Measurements from ENCODE around the gene HMGA1. TPM values are rescaled to one million over a fixed set of nuclear protein-coding genes. Genes with fewer than 3 reads are reported as not detected.

Gene HMGA1
- total and polyA plus RNA-seq, 2 of the 13 experiments (the other 11 are each of a cell fraction or from before 2014, with no cell fraction given): 117 to 145 TPM

DNA sequence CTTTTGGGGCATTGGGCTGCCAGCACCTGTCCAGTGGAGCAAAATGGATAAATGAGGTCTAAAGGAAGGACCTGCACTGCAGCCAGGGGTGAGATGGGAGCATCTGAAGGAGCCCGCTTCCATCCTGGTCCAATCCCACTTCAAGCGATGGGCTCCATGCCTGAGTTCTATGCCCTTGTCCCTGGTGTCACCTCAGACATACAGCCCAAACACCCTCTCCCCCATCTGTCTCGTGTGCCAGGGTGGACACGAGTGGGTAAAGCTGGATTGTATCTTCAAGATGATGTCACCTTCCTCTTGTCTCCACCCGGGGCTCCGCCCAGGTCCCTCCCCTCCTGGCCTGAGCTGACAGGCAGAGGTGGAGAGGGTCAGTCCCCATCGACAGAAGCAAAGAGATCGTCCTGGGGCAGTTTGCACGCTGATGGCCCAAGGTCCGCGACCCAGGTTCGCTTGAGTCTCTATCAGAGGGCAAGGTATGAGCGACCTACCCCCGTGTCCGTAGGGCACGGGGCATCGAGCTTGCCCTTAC, 11.6 kb downstream of the HMGA1 start (continued):
- TF ChIP-seq, protein P1, sequence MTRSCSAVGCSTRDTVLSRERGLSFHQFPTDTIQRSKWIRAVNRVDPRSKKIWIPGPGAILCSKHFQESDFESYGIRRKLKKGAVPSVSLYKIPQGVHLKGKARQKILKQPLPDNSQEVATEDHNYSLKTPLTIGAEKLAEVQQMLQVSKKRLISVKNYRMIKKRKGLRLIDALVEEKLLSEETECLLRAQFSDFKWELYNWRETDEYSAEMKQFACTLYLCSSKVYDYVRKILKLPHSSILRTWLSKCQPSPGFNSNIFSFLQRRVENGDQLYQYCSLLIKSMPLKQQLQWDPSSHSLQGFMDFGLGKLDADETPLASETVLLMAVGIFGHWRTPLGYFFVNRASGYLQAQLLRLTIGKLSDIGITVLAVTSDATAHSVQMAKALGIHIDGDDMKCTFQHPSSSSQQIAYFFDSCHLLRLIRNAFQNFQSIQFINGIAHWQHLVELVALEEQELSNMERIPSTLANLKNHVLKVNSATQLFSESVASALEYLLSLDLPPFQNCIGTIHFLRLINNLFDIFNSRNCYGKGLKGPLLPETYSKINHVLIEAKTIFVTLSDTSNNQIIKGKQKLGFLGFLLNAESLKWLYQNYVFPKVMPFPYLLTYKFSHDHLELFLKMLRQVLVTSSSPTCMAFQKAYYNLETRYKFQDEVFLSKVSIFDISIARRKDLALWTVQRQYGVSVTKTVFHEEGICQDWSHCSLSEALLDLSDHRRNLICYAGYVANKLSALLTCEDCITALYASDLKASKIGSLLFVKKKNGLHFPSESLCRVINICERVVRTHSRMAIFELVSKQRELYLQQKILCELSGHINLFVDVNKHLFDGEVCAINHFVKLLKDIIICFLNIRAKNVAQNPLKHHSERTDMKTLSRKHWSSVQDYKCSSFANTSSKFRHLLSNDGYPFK (CRISPR knock-in tag; IDR thresholded peaks at IDR 0.05; ENCODE audit: borderline replicate concordance): no peak
- TF ChIP-seq ZNF552 (CRISPR knock-in tag; IDR thresholded peaks at IDR 0.05; ENCODE audit: borderline replicate concordance) (peak; percentile 75; the same call in 1 of the 2 replicates), ZNF746 (CRISPR knock-in tag; IDR thresholded peaks at IDR 0.05) (no peak), ZNF781 (CRISPR knock-in tag; IDR thresholded peaks at IDR 0.05; ENCODE audit: borderline replicate concordance, not compliant biosample characterization) (no peak), ZBTB7A (CRISPR knock-in tag; IDR thresholded peaks at IDR 0.05) (no peak), SUZ12 (IDR thresholded peaks at IDR 0.05; ENCODE audit: low read depth, low read length) (no peak), HOXA5 (CRISPR knock-in tag; IDR thresholded peaks at IDR 0.05) (no peak)
- TF ChIP-seq, protein P2, sequence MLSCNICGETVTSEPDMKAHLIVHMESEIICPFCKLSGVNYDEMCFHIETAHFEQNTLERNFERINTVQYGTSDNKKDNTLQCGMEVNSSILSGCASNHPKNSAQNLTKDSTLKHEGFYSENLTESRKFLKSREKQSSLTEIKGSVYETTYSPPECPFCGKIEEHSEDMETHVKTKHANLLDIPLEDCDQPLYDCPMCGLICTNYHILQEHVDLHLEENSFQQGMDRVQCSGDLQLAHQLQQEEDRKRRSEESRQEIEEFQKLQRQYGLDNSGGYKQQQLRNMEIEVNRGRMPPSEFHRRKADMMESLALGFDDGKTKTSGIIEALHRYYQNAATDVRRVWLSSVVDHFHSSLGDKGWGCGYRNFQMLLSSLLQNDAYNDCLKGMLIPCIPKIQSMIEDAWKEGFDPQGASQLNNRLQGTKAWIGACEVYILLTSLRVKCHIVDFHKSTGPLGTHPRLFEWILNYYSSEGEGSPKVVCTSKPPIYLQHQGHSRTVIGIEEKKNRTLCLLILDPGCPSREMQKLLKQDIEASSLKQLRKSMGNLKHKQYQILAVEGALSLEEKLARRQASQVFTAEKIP (CRISPR knock-in tag; IDR thresholded peaks at IDR 0.05; ENCODE audit: borderline replicate concordance): no peak
- TF ChIP-seq, protein P3, sequence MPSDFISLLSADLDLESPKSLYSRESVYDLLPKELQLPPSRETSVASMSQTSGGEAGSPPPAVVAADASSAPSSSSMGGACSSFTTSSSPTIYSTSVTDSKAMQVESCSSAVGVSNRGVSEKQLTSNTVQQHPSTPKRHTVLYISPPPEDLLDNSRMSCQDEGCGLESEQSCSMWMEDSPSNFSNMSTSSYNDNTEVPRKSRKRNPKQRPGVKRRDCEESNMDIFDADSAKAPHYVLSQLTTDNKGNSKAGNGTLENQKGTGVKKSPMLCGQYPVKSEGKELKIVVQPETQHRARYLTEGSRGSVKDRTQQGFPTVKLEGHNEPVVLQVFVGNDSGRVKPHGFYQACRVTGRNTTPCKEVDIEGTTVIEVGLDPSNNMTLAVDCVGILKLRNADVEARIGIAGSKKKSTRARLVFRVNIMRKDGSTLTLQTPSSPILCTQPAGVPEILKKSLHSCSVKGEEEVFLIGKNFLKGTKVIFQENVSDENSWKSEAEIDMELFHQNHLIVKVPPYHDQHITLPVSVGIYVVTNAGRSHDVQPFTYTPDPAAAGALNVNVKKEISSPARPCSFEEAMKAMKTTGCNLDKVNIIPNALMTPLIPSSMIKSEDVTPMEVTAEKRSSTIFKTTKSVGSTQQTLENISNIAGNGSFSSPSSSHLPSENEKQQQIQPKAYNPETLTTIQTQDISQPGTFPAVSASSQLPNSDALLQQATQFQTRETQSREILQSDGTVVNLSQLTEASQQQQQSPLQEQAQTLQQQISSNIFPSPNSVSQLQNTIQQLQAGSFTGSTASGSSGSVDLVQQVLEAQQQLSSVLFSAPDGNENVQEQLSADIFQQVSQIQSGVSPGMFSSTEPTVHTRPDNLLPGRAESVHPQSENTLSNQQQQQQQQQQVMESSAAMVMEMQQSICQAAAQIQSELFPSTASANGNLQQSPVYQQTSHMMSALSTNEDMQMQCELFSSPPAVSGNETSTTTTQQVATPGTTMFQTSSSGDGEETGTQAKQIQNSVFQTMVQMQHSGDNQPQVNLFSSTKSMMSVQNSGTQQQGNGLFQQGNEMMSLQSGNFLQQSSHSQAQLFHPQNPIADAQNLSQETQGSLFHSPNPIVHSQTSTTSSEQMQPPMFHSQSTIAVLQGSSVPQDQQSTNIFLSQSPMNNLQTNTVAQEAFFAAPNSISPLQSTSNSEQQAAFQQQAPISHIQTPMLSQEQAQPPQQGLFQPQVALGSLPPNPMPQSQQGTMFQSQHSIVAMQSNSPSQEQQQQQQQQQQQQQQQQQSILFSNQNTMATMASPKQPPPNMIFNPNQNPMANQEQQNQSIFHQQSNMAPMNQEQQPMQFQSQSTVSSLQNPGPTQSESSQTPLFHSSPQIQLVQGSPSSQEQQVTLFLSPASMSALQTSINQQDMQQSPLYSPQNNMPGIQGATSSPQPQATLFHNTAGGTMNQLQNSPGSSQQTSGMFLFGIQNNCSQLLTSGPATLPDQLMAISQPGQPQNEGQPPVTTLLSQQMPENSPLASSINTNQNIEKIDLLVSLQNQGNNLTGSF (CRISPR knock-in tag; IDR thresholded peaks at IDR 0.05): no peak
- TF ChIP-seq, protein P4, sequence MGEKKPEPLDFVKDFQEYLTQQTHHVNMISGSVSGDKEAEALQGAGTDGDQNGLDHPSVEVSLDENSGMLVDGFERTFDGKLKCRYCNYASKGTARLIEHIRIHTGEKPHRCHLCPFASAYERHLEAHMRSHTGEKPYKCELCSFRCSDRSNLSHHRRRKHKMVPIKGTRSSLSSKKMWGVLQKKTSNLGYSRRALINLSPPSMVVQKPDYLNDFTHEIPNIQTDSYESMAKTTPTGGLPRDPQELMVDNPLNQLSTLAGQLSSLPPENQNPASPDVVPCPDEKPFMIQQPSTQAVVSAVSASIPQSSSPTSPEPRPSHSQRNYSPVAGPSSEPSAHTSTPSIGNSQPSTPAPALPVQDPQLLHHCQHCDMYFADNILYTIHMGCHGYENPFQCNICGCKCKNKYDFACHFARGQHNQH (CRISPR knock-in tag; IDR thresholded peaks at IDR 0.05): no peak
- TF ChIP-seq, protein P5, sequence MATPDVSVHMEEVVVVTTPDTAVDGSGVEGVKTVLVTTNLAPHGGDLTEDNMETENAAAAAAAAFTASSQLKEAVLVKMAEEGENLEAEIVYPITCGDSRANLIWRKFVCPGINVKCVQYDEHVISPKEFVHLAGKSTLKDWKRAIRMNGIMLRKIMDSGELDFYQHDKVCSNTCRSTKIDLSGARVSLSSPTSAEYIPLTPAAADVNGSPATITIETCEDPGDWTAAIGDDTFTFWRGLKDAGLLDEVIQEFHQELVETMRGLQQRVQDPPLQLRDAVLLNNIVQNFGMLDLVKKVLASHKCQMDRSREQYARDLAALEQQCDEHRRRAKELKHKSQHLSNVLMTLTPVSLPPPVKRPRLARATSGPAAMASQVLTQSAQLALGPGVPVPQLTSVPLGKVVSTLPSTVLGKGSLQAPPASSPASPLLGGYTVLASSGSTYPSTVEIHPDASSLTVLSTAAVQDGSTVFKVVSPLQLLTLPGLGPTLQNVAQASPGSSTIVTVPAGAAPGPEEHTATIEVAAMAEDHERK (CRISPR knock-in tag; IDR thresholded peaks at IDR 0.05; ENCODE audit: low read depth): no peak

All from HepG2 (cell line).